ENCODE measurements around the gene SMIM15.

DNA sequence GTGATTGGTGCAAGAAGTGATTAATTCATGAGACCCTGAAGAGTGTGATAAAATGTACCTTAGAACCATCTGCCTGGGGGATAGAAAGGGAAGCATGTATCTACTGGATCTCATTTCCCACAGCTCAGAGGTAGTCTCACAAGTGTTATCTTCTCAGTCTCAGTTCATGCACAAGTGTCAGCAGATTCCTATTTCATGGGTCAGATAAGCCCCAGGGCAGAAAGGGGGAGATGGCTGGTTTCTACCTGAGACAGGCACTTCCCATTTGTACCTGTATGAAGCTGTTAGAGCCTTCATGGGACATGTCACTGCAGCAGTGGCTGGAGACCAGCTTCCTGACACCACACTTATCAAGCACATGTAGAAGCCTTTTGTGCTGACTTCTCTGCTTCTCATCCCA is 45.6 kb upstream of the SMIM15 start:
- TF ChIP-seq, protein P1, sequence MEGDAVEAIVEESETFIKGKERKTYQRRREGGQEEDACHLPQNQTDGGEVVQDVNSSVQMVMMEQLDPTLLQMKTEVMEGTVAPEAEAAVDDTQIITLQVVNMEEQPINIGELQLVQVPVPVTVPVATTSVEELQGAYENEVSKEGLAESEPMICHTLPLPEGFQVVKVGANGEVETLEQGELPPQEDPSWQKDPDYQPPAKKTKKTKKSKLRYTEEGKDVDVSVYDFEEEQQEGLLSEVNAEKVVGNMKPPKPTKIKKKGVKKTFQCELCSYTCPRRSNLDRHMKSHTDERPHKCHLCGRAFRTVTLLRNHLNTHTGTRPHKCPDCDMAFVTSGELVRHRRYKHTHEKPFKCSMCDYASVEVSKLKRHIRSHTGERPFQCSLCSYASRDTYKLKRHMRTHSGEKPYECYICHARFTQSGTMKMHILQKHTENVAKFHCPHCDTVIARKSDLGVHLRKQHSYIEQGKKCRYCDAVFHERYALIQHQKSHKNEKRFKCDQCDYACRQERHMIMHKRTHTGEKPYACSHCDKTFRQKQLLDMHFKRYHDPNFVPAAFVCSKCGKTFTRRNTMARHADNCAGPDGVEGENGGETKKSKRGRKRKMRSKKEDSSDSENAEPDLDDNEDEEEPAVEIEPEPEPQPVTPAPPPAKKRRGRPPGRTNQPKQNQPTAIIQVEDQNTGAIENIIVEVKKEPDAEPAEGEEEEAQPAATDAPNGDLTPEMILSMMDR (IDR thresholded peaks at IDR 0.05), result no peak
- no peak for TF ChIP-seq POLR2A (IDR thresholded peaks at IDR 0.05)

Measured in right lobe of liver (tissue), 4 donors.